ENCODE data around the gene NTM.

NTM gene

GRCh38 chr11:131980888-131981668, 610.7 kb downstream of the NTM start:
- Histone ChIP-seq H3K9ac (ENCODE audit: low read length in 2 of 2) (no peak overlapping the region), H3K9me3 (ENCODE audit: control insufficient read depth in 2 of 2, low read length in 2 of 2) (no peaks in the 10 kb centered on the region), H3K27ac (ENCODE audit: low read length) (no peak overlapping the region), H3K27me3 (ENCODE audit: control insufficient read depth in 1 of 2, insufficient read depth in 2 of 2, low read length in 2 of 2) (no peaks in the 10 kb centered on the region), H3K4me1 (ENCODE audit: control insufficient read depth, insufficient read depth, low read length) (no peaks in the 10 kb centered on the region), H3K4me3 (ENCODE audit: low read length in 2 of 2) (no peak overlapping the region), H3K36me3 (ENCODE audit: control insufficient read depth in 2 of 2, insufficient read depth in 2 of 2, low read length in 2 of 2) (no peaks in the 10 kb centered on the region)

DNA sequence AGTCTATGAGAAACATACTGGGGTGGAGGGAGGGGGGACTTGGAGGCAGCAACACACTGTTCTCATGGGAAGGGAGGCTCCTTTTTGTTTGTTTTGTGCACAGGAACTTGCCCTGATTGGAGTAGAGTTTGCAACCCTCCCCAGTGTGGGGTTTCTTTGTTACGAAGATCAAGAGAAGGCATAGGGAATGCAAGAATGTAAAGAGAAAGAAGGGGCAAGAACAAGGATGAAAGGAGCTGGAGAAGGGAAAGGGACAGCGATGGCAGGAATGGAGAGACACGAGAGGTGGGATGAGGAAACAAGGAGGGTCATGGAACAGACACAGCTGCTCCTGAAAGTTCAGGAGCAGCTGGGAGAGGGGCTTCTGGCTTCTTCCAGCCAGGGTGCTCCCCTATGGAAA, 611.7 kb downstream of the NTM start:
- H3K36me3 ChIP-seq (ENCODE audit: control insufficient read depth in 2 of 2, insufficient read depth in 2 of 2, low read length in 2 of 2) = no peaks in the 10 kb centered on the region
- H3K9ac ChIP-seq (ENCODE audit: low read length in 2 of 2) = no peak overlapping the region
- H3K27ac ChIP-seq (ENCODE audit: low read length) = no peak overlapping the region
- H3K9me3 ChIP-seq (ENCODE audit: control insufficient read depth in 2 of 2, low read length in 2 of 2) = no peaks in the 10 kb centered on the region
- no peaks in the 10 kb centered on the region for H3K4me1 ChIP-seq (ENCODE audit: control insufficient read depth, insufficient read depth, low read length)
- no peaks in the 10 kb centered on the region for H3K27me3 ChIP-seq (ENCODE audit: control insufficient read depth in 1 of 2, insufficient read depth in 2 of 2, low read length in 2 of 2)
- no peak overlapping the region for H3K4me3 ChIP-seq (ENCODE audit: low read length in 2 of 2)

DNA sequence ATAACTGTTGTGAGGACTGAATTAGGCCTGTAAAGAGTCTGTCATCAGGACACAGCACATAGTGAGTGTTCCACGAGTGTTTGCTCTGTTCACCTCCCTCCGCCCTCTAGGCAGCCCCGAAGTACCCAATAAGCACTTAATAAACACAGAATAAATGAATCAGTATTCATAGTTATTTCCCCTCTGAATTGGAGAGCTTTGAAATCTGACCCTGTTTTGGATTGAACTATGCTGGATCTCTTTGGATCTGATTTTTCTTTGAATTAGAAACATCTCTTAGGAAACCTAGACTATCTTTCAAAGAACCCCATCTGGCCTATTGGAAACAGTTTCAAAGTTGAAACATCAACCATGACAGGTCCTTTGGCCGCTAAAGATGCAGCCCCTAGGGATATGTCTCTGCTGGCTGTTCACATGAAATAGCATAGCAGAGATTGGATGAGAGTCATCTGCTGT, 615.5 kb downstream of the NTM start:
- Histone ChIP-seq H3K9ac (ENCODE audit: low read length in 2 of 2) (no peak overlapping the region), H3K4me3 (ENCODE audit: low read length in 2 of 2) (no peak overlapping the region), H3K9me3 (ENCODE audit: control insufficient read depth in 2 of 2, low read length in 2 of 2) (no peaks in the 10 kb centered on the region), H3K27me3 (ENCODE audit: control insufficient read depth in 1 of 2, insufficient read depth in 2 of 2, low read length in 2 of 2) (no peaks in the 10 kb centered on the region), H3K4me1 (ENCODE audit: control insufficient read depth, insufficient read depth, low read length) (no peaks in the 10 kb centered on the region), H3K36me3 (ENCODE audit: control insufficient read depth in 2 of 2, insufficient read depth in 2 of 2, low read length in 2 of 2) (no peaks in the 10 kb centered on the region), H3K27ac (ENCODE audit: low read length) (no peak overlapping the region)

GRCh38 chr11:131987703-131988102, 617.3 kb downstream of the NTM start:
- Histone ChIP-seq H3K9me3 (ENCODE audit: control insufficient read depth in 2 of 2, low read length in 2 of 2) (no peaks in the 10 kb centered on the region), H3K27me3 (ENCODE audit: control insufficient read depth in 1 of 2, insufficient read depth in 2 of 2, low read length in 2 of 2) (no peaks in the 10 kb centered on the region), H3K27ac (ENCODE audit: low read length) (no peak overlapping the region), H3K4me3 (ENCODE audit: low read length in 2 of 2) (no peak overlapping the region), H3K36me3 (ENCODE audit: control insufficient read depth in 2 of 2, insufficient read depth in 2 of 2, low read length in 2 of 2) (no peaks in the 10 kb centered on the region), H3K4me1 (ENCODE audit: control insufficient read depth, insufficient read depth, low read length) (no peaks in the 10 kb centered on the region), H3K9ac (ENCODE audit: low read length in 2 of 2) (no peak overlapping the region)

GRCh38 chr11:131991606-131992005, 621.2 kb downstream of the NTM start:
- Histone ChIP-seq H3K27ac (ENCODE audit: low read length) (no peak overlapping the region), H3K9ac (ENCODE audit: low read length in 2 of 2) (no peak overlapping the region), H3K9me3 (ENCODE audit: control insufficient read depth in 2 of 2, low read length in 2 of 2) (no peaks in the 10 kb centered on the region), H3K27me3 (ENCODE audit: control insufficient read depth in 1 of 2, insufficient read depth in 2 of 2, low read length in 2 of 2) (no peaks in the 10 kb centered on the region), H3K4me1 (ENCODE audit: control insufficient read depth, insufficient read depth, low read length) (no peaks in the 10 kb centered on the region), H3K36me3 (ENCODE audit: control insufficient read depth in 2 of 2, insufficient read depth in 2 of 2, low read length in 2 of 2) (no peaks in the 10 kb centered on the region), H3K4me3 (ENCODE audit: low read length in 2 of 2) (no peak overlapping the region)

DNA sequence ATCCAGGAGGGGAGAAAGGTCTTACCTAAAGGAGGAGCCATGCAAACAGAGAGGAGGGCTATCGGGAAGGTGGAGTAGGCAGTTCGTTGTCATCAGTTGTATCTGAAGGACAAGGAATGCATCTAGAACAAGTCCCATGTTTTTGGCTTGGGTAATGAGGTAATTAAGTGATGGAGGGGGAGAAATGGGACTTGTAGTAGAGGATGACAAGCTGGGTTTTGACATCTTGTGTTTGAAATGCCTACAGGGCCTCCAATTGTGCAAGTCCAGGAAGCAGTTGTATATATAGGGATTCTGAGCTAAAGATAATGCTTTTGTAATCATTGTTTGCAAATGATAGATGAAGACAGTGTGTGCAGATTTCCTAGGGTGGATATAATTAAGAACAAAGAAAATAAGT, 622.8 kb downstream of the NTM start:
- H3K9ac ChIP-seq (ENCODE audit: low read length in 2 of 2) = no peak overlapping the region
- H3K4me3 ChIP-seq (ENCODE audit: low read length in 2 of 2) = no peak overlapping the region
- no peaks in the 10 kb centered on the region for H3K27me3 ChIP-seq (ENCODE audit: control insufficient read depth in 1 of 2, insufficient read depth in 2 of 2, low read length in 2 of 2)
- no peak overlapping the region for H3K27ac ChIP-seq (ENCODE audit: low read length)
- H3K9me3 ChIP-seq (ENCODE audit: control insufficient read depth in 2 of 2, low read length in 2 of 2) = no peaks in the 10 kb centered on the region
- H3K36me3 ChIP-seq (ENCODE audit: control insufficient read depth in 2 of 2, insufficient read depth in 2 of 2, low read length in 2 of 2) = no peaks in the 10 kb centered on the region
- no peaks in the 10 kb centered on the region for H3K4me1 ChIP-seq (ENCODE audit: control insufficient read depth, insufficient read depth, low read length)

DNA sequence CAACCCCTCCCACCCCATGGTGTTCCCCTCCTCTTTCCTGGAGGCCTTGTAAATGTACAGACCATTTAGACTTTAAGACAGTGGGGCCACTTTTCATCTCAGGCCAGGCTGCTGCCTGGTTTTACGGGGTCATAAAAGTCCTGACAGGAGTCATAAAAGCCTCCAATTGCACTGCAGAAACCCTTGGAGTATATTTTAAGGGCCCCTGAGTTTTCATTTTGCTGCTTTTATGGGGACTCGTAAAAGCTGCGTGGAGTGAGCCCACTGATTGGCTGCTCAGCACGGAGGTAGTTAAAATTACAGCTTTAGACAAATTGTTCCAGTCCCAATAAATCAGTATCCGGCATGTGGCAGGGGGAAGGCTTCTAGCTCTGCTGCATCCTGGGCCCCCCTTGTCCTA, 627.6 kb downstream of the NTM start:
- Histone ChIP-seq H3K27me3 (ENCODE audit: control insufficient read depth in 1 of 2, insufficient read depth in 2 of 2, low read length in 2 of 2) (peaks cover 0 to 2% of the 10 kb centered on the region in 2 donors), H3K27ac (ENCODE audit: low read length) (no peak overlapping the region), H3K9ac (ENCODE audit: low read length in 2 of 2) (no peak overlapping the region), H3K4me3 (ENCODE audit: low read length in 2 of 2) (no peak overlapping the region), H3K36me3 (ENCODE audit: control insufficient read depth in 2 of 2, insufficient read depth in 2 of 2, low read length in 2 of 2) (no peaks in the 10 kb centered on the region), H3K4me1 (ENCODE audit: control insufficient read depth, insufficient read depth, low read length) (no peaks in the 10 kb centered on the region), H3K9me3 (ENCODE audit: control insufficient read depth in 2 of 2, low read length in 2 of 2) (no peaks in the 10 kb centered on the region)

DNA sequence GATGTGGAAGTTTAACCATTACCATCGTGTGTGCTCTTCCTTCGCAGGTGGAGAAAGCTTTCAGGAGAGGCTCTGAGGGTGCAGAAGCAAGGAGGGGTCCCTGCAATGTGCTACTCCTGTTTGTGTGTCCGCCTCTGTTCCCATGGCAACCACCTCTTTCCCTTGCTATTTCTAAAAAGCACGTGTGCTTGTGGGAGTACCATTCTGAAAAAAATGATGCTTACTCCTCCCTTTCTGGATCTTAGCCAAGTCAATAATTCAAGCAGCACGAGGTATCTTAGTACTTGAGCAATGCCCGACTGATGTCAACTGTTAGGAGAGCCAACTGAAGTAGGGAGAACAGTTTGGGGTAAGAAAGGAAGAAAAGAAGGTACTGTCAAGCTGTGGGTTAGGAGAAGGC, 628.7 kb downstream of the NTM start:
- Histone ChIP-seq H3K27me3 (ENCODE audit: control insufficient read depth in 1 of 2, insufficient read depth in 2 of 2, low read length in 2 of 2) (peaks cover 0 to 2% of the 10 kb centered on the region in 2 donors), H3K9me3 (ENCODE audit: control insufficient read depth in 2 of 2, low read length in 2 of 2) (no peaks in the 10 kb centered on the region), H3K4me3 (ENCODE audit: low read length in 2 of 2) (no peak overlapping the region), H3K9ac (ENCODE audit: low read length in 2 of 2) (no peak overlapping the region), H3K27ac (ENCODE audit: low read length) (no peak overlapping the region), H3K36me3 (ENCODE audit: control insufficient read depth in 2 of 2, insufficient read depth in 2 of 2, low read length in 2 of 2) (no peaks in the 10 kb centered on the region), H3K4me1 (ENCODE audit: control insufficient read depth, insufficient read depth, low read length) (no peaks in the 10 kb centered on the region)

DNA sequence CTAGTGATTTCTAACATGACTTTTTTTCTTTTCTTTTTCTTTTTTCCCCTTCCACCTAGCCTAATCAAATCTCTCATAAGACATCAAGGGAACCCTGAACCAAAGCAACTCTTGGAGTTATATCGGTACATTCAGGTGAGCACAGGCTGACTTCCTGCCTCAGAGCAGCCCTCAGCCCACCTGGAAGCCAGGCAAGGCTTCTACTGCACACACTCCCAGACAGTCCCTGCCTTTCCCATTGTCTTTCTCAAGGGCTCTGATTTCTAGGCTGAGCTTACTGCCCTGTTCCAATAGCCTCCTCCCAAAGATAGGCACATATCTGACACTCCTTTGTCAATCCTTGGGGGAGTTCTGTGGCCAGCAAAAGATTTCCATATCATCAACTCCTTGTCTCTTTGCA, 629.5 kb downstream of the NTM start:
- Histone ChIP-seq H3K27me3 (ENCODE audit: control insufficient read depth in 1 of 2, insufficient read depth in 2 of 2, low read length in 2 of 2) (peaks cover 0 to 2% of the 10 kb centered on the region in 2 donors), H3K36me3 (ENCODE audit: control insufficient read depth in 2 of 2, insufficient read depth in 2 of 2, low read length in 2 of 2) (no peaks in the 10 kb centered on the region), H3K27ac (ENCODE audit: low read length) (no peak overlapping the region), H3K4me3 (ENCODE audit: low read length in 2 of 2) (no peak overlapping the region), H3K4me1 (ENCODE audit: control insufficient read depth, insufficient read depth, low read length) (no peaks in the 10 kb centered on the region), H3K9ac (ENCODE audit: low read length in 2 of 2) (no peak overlapping the region), H3K9me3 (ENCODE audit: control insufficient read depth in 2 of 2, low read length in 2 of 2) (no peaks in the 10 kb centered on the region)

DNA sequence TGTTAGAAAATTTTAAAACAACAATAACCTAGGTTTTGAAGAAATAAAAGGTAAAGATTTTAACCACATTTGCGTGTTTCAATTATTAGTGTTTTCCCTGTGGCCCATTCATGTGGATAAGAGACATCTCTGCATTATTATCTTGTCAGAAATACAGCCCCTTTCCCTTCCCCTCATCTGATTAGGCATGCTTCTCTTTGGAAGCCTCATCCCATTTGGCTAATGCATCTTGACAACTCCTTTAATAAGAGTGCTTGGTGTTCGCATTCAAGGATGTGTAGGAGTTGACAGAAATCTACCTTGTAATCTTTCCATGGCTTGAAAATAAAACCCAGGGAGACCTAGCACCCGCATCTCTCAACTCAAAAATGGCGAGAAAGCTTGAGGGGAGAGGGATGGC, 635.5 kb downstream of the NTM start:
- H3K27me3 ChIP-seq (ENCODE audit: control insufficient read depth in 1 of 2, insufficient read depth in 2 of 2, low read length in 2 of 2) = peaks cover 0 to 2% of the 10 kb centered on the region in 2 donors
- H3K36me3 ChIP-seq (ENCODE audit: control insufficient read depth in 2 of 2, insufficient read depth in 2 of 2, low read length in 2 of 2) = no peaks in the 10 kb centered on the region
- H3K9me3 ChIP-seq (ENCODE audit: control insufficient read depth in 2 of 2, low read length in 2 of 2) = no peaks in the 10 kb centered on the region
- no peak overlapping the region for H3K27ac ChIP-seq (ENCODE audit: low read length)
- H3K4me1 ChIP-seq (ENCODE audit: control insufficient read depth, insufficient read depth, low read length) = no peaks in the 10 kb centered on the region
- H3K4me3 ChIP-seq (ENCODE audit: low read length in 2 of 2) = no peak overlapping the region
- no peak overlapping the region for H3K9ac ChIP-seq (ENCODE audit: low read length in 2 of 2)

- no peaks in the 10 kb centered on the region for H3K36me3 ChIP-seq (ENCODE audit: control insufficient read depth in 2 of 2, insufficient read depth in 2 of 2, low read length in 2 of 2)
- no peaks in the 10 kb centered on the region for H3K4me1 ChIP-seq (ENCODE audit: control insufficient read depth, insufficient read depth, low read length)
- H3K9me3 ChIP-seq (ENCODE audit: control insufficient read depth in 2 of 2, low read length in 2 of 2) = no peaks in the 10 kb centered on the region
- no peak overlapping the region for H3K9ac ChIP-seq (ENCODE audit: low read length in 2 of 2)
- H3K27ac ChIP-seq (ENCODE audit: low read length) = no peak overlapping the region
- no peak overlapping the region for H3K4me3 ChIP-seq (ENCODE audit: low read length in 2 of 2)
- no peaks in the 10 kb centered on the region for H3K27me3 ChIP-seq (ENCODE audit: control insufficient read depth in 1 of 2, insufficient read depth in 2 of 2, low read length in 2 of 2)
These were observed 636.6 kb downstream of the NTM start for GRCh38 chr11:132006884-132007580.
